Measurements from ENCODE around the gene CRADD. TPM values are rescaled to one million over a fixed set of nuclear protein-coding genes. Genes with fewer than 3 reads are reported as not detected.

CRADD gene
- polyA plus RNA-seq, 1 of the 3 experiments (the other 2 are of a cell fraction): 13.6 TPM

DNA sequence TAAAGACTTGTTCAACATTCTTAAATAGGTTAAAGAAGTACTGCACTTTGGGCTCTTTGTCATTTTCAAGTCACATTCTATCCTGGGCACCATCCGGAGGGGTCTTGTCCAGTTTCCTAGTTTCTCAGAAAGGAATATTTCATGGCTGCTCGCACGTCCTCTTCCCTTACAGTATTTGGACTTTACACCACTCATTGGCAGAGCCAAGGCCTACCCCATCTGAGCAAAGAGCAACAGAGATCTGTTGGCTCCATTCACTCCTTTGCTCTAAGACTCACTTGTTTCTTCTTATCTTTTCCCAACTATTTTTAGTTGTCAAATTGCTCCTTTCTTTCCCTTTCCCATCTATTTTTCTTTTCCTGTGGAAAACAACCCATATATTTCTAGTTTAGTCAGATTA lies 118.2 kb downstream of the CRADD start:
- Histone ChIP-seq H3K79me2 (ENCODE audit: insufficient read depth) (no peaks in the 10 kb centered on the region), H4K20me1 (ENCODE audit: insufficient read depth) (no peaks in the 10 kb centered on the region), H3K9ac (no peak overlapping the region), H3K27ac (ENCODE audit: low read depth in 2 of 2, low read length in 1 of 2) (no peak overlapping the region), H3K36me3 (replicated peaks in 1 of 2; ENCODE audit: control insufficient read depth in 1 of 2, insufficient read depth in 2 of 2, low read length in 1 of 2) (no peaks in the 10 kb centered on the region), H3F3A (replicated peaks; ENCODE audit: insufficient read depth) (no peaks in the 10 kb centered on the region), H3K4me3 (ENCODE audit: low read depth in 2 of 2, low read length in 1 of 2) (no peak overlapping the region), H3K27me3 (ENCODE audit: insufficient read depth) (no peaks in the 10 kb centered on the region), H3K9me2 (no peaks in the 10 kb centered on the region), H2AFZ (ENCODE audit: low read depth) (no peak overlapping the region), H3K4me2 (no peak overlapping the region), H3K9me3 (no peaks in the 10 kb centered on the region), H3K4me1 (ENCODE audit: control insufficient read depth in 1 of 2, insufficient read depth in 2 of 2, low read depth in 1 of 2, low read length in 1 of 2) (no peaks in the 10 kb centered on the region)
- TF ChIP-seq SIN3A (IDR thresholded peaks at IDR 0.05; ENCODE audit: borderline replicate concordance, low read depth, low read length) (no peak), FOSL2 (IDR thresholded peaks at IDR 0.05; ENCODE audit: borderline replicate concordance, low read depth) (no peak), POLR2AphosphoS5 (IDR thresholded peaks at IDR 0.05; ENCODE audit: low read depth, low read length) (no peak), RFX5 (IDR thresholded peaks at IDR 0.05; ENCODE audit: low read length) (no peak), NRF1 (IDR thresholded peaks at IDR 0.05; ENCODE audit: low read depth, low read length) (no peak), JUND (IDR thresholded peaks at IDR 0.05) (no peak), FOXJ3 (CRISPR knock-in tag; IDR thresholded peaks at IDR 0.05) (no peak), ELF1 (IDR thresholded peaks at IDR 0.05) (no peak), YY1 (IDR thresholded peaks at IDR 0.05; ENCODE audit: low read depth) (no peak), SMC3 (IDR thresholded peaks at IDR 0.05; ENCODE audit: low read depth, low read length) (no peak), FOXM1 (IDR thresholded peaks at IDR 0.05; ENCODE audit: low read depth) (no peak), TEAD4 (IDR thresholded peaks at IDR 0.05; ENCODE audit: borderline replicate concordance, insufficient read depth) (no peak), RCOR1 (IDR thresholded peaks at IDR 0.05; ENCODE audit: low read length) (no peak), RXRA (IDR thresholded peaks at IDR 0.05; ENCODE audit: borderline replicate concordance, low read depth) (no peak)
- TF ChIP-seq, protein P1, sequence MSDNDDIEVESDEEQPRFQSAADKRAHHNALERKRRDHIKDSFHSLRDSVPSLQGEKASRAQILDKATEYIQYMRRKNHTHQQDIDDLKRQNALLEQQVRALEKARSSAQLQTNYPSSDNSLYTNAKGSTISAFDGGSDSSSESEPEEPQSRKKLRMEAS (IDR thresholded peaks at IDR 0.05; ENCODE audit: low read depth): no peak
- TF ChIP-seq, protein P2, sequence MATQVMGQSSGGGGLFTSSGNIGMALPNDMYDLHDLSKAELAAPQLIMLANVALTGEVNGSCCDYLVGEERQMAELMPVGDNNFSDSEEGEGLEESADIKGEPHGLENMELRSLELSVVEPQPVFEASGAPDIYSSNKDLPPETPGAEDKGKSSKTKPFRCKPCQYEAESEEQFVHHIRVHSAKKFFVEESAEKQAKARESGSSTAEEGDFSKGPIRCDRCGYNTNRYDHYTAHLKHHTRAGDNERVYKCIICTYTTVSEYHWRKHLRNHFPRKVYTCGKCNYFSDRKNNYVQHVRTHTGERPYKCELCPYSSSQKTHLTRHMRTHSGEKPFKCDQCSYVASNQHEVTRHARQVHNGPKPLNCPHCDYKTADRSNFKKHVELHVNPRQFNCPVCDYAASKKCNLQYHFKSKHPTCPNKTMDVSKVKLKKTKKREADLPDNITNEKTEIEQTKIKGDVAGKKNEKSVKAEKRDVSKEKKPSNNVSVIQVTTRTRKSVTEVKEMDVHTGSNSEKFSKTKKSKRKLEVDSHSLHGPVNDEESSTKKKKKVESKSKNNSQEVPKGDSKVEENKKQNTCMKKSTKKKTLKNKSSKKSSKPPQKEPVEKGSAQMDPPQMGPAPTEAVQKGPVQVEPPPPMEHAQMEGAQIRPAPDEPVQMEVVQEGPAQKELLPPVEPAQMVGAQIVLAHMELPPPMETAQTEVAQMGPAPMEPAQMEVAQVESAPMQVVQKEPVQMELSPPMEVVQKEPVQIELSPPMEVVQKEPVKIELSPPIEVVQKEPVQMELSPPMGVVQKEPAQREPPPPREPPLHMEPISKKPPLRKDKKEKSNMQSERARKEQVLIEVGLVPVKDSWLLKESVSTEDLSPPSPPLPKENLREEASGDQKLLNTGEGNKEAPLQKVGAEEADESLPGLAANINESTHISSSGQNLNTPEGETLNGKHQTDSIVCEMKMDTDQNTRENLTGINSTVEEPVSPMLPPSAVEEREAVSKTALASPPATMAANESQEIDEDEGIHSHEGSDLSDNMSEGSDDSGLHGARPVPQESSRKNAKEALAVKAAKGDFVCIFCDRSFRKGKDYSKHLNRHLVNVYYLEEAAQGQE (IDR thresholded peaks at IDR 0.05; ENCODE audit: low read depth, low read length): no peak
- TF ChIP-seq, protein P3, sequence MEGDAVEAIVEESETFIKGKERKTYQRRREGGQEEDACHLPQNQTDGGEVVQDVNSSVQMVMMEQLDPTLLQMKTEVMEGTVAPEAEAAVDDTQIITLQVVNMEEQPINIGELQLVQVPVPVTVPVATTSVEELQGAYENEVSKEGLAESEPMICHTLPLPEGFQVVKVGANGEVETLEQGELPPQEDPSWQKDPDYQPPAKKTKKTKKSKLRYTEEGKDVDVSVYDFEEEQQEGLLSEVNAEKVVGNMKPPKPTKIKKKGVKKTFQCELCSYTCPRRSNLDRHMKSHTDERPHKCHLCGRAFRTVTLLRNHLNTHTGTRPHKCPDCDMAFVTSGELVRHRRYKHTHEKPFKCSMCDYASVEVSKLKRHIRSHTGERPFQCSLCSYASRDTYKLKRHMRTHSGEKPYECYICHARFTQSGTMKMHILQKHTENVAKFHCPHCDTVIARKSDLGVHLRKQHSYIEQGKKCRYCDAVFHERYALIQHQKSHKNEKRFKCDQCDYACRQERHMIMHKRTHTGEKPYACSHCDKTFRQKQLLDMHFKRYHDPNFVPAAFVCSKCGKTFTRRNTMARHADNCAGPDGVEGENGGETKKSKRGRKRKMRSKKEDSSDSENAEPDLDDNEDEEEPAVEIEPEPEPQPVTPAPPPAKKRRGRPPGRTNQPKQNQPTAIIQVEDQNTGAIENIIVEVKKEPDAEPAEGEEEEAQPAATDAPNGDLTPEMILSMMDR (IDR thresholded peaks at IDR 0.05): no peak
- ChIA-PET CTCF (no interaction called here), POLR2A (interaction anchor here (0.6 kb wide), 1 partner anchor 673 kb away, joined by 4 read pairs; no protein-coding TSS in a partner anchor)
- 98% methylated on average over 3 of the region's 3 CpGs for WGBS (ENCODE audit: low lambda C conversion rate)
- no peak for DNase-seq
